PC-3 (cell line): Measurements from ENCODE around the gene CNIH3. TPM values are rescaled to one million over a fixed set of nuclear protein-coding genes. Genes with fewer than 3 reads are reported as not detected.
A peak's percentile ranks its signal among the peaks of the same experiment; 100 is the strongest.

ENCODE experiments used
- ATAC-seq: fragments of 200-7000 bp; cut with Tn5 transposase; 2 replicates; pipeline ENCODE4 v1.9.1; 2020; ENCODE audit warnings: mild to moderate bottlenecking, moderate library complexity
- BruUV-seq: library from RNA; stranded (reverse); fragments of 400-500 nt; replicated peaks from 2 replicates; lab custom pipeline; 2021; lab: Mats Ljungman, UMichigan
- CTCF ChIA-PET: fragments of 300-600 bp; sonication (Branson Sonifier 250); formaldehyde crosslinking; loops from one replicate; lab custom pipeline; 2022; ENCODE audit warnings: antibody characterized with exemption; lab: Charles Lee
- POLR2A ChIA-PET: fragments of 300-600 bp; sonication (Branson Sonifier 250); formaldehyde crosslinking; loops from one replicate; lab custom pipeline; 2022; ENCODE audit warnings: antibody characterized with exemption; ENCODE audit not compliant: unreplicated experiment; lab: Charles Lee
- DNase-seq: peaks from one replicate; pipeline ENCODE4 v3.0.0-alpha.2; 2015
- H2AFZ ChIP-seq: fragments of 300-600 bp; sonication (generic); 2 replicates; pipeline ENCODE4 v1.6.0; 2016; ENCODE audit warnings: antibody characterized with exemption, low read length
- H3F3A ChIP-seq: fragments of 300-600 bp; sonication (generic); one replicate; pipeline ENCODE4 v1.6.0; 2017; ENCODE audit warnings: antibody characterized with exemption, low read length, control low read depth, mild to moderate bottlenecking; ENCODE audit not compliant: unreplicated experiment
- H3K27ac ChIP-seq: fragments of 300-600 bp; sonication (generic); 2 replicates; pipeline ENCODE4 v1.5.1; 2016; ENCODE audit warnings: mild to moderate bottlenecking, low read length
- H3K27me3 ChIP-seq: fragments of 300-600 bp; sonication (generic); 2 replicates; pipeline ENCODE4 v1.6.1; 2016; ENCODE audit warnings: low read length, mixed read lengths
- H3K36me3 ChIP-seq: fragments of 300-600 bp; sonication (generic); 2 replicates; pipeline ENCODE4 v1.6.1; 2016; ENCODE audit warnings: low read depth, mixed run types, low read length, mixed read lengths
- H3K4me1 ChIP-seq: fragments of 300-600 bp; sonication (generic); 2 replicates; pipeline ENCODE4 v1.5.1; 2016; ENCODE audit warnings: low read length; ENCODE audit not compliant: insufficient read depth
- H3K4me2 ChIP-seq: fragments of 300-600 bp; sonication (generic); 2 replicates; pipeline ENCODE4 v1.6.0; 2016; ENCODE audit warnings: low read length
- H3K4me3 ChIP-seq: fragments of 300-600 bp; sonication (generic); 2 replicates; pipeline ENCODE4 v1.5.1; 2016; ENCODE audit warnings: mild to moderate bottlenecking, low read length, mixed read lengths
- H3K79me2 ChIP-seq: fragments of 300-600 bp; sonication (generic); 2 replicates; pipeline ENCODE4 v1.6.1; 2017; ENCODE audit warnings: low read length, mixed read lengths
- H3K9ac ChIP-seq: fragments of 300-600 bp; sonication (generic); 2 replicates; pipeline ENCODE4 v1.6.0; 2016; ENCODE audit warnings: mild to moderate bottlenecking, low read length
- H3K9me2 ChIP-seq: fragments of 300-600 bp; sonication (generic); replicated peaks from 2 replicates; pipeline ENCODE4 v1.6.1; 2016; ENCODE audit warnings: mixed run types, low read length, mixed read lengths
- H3K9me3 ChIP-seq: fragments of 300-600 bp; sonication (generic); 2 replicates; pipeline ENCODE4 v1.6.1; 2016; ENCODE audit warnings: low read length, mixed read lengths
- H4K20me1 ChIP-seq: fragments of 300-600 bp; sonication (generic); 2 replicates; pipeline ENCODE4 v1.6.1; 2016; ENCODE audit warnings: low read length, mixed read lengths
- EZH2 ChIP-seq: fragments of 300-600 bp; sonication (generic); IDR thresholded peaks from one replicate; pipeline ENCODE4 v1.6.1; 2017; ENCODE audit warnings: antibody characterized with exemption, mild to moderate bottlenecking, low read length; ENCODE audit not compliant: unreplicated experiment
- EZH2phosphoT487 ChIP-seq: fragments of 300-600 bp; sonication (generic); IDR thresholded peaks from 2 replicates; pipeline ENCODE4 v1.6.1; 2018; ENCODE audit warnings: mild to moderate bottlenecking, antibody characterized with exemption, low read length, borderline replicate concordance
- intact Hi-C: fragments of 100-400 bp; cut with micrococcal nuclease; formaldehyde crosslinking; loops from 2 replicates; pipeline ENCODE4 v1.9.0; 2023
- total RNA-seq: library from RNA; depleted of rRNA; stranded (reverse); fragments of >200 nt; gene quantifications from 2 replicates; pipeline ENCODE4 v1.2.3, GENCODE V29; 2014
- TF ChIP-seq, protein P1 (sequence below): fragments of 300-600 bp; sonication (generic); conservative IDR thresholded peaks from 2 replicates; pipeline ENCODE4 v1.5.1; 2017; ENCODE audit warnings: antibody characterized with exemption, low read depth, mild to moderate bottlenecking, low read length

CNIH3 gene
- total RNA-seq, 1 experiment from 2014 or later: 7.4 TPM

DNA sequence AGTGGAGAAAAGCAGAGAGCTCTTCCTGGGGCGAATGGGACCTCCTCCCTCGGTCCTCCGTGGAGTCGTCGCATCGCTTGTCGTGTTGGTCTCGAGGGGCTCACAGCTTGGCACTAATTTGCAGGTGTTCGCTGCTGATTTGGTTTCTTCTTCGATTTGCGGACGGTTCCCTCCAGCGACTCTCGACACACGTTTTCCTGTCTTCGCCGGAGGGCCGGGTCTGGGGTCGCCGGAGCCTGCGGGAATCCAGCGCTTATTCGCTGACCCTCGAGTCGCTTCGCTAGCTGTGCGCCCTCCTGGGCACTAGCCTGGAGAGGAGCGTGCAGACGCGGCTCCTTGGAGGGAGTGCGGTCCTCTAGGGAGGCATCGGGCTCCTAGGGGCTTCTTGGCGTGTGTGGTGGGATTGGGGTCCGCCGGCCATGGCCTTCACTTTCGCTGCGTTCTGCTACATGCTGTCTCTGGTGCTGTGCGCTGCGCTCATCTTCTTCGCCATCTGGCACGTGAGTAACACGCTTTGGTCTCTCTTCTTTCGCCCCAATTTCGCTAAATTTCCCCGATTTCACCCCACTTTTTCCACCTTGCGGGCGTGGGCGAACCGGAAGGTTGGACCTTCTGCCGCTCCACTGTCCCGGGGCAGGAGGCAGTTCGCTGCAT lies 766 bp downstream of the CNIH3 start:
- Histone ChIP-seq H3K36me3 (no peaks in the 10 kb centered on the region), H2AFZ (peak overlapping the region; percentile 92), H3K4me1 (peaks cover 16% of the 10 kb centered on the region; the same call in 1 of the 2 replicates), H3K79me2 (peaks cover 6% of the 10 kb centered on the region; the same call in 1 of the 2 replicates), H3K27ac (no peak overlapping the region), H4K20me1 (no peaks in the 10 kb centered on the region), H3K27me3 (no peaks in the 10 kb centered on the region), H3K9me3 (no peaks in the 10 kb centered on the region), H3K4me2 (peak overlapping the region; percentile 98), H3F3A (no peaks in the 10 kb centered on the region), H3K4me3 (peak overlapping the region; percentile 80), H3K9me2 (no peaks in the 10 kb centered on the region), H3K9ac (peak overlapping the region; percentile 57)
- TF ChIP-seq, protein P1, sequence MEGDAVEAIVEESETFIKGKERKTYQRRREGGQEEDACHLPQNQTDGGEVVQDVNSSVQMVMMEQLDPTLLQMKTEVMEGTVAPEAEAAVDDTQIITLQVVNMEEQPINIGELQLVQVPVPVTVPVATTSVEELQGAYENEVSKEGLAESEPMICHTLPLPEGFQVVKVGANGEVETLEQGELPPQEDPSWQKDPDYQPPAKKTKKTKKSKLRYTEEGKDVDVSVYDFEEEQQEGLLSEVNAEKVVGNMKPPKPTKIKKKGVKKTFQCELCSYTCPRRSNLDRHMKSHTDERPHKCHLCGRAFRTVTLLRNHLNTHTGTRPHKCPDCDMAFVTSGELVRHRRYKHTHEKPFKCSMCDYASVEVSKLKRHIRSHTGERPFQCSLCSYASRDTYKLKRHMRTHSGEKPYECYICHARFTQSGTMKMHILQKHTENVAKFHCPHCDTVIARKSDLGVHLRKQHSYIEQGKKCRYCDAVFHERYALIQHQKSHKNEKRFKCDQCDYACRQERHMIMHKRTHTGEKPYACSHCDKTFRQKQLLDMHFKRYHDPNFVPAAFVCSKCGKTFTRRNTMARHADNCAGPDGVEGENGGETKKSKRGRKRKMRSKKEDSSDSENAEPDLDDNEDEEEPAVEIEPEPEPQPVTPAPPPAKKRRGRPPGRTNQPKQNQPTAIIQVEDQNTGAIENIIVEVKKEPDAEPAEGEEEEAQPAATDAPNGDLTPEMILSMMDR: no peak
- TF ChIP-seq EZH2: no peak
- no peak for TF ChIP-seq EZH2phosphoT487
- DNase-seq: no peak
- BruUV-seq: no TSS peak
- ChIA-PET POLR2A (interaction anchor here (0.6 to 0.8 kb wide), 2 partner anchors 26 to 160 kb away, joined by 3 to 4 read pairs; no protein-coding TSS in a partner anchor), CTCF (interaction anchor here (0.6 to 1.1 kb wide), 2 partner anchors 19 to 51 kb away, joined by 3 read pairs; no protein-coding TSS in a partner anchor)
- ATAC-seq: no peak
- intact Hi-C loops: loop anchor here (1.0 to 5.0 kb wide), 2 partner anchors 20 to 50 kb away; no protein-coding TSS in a partner anchor

DNA sequence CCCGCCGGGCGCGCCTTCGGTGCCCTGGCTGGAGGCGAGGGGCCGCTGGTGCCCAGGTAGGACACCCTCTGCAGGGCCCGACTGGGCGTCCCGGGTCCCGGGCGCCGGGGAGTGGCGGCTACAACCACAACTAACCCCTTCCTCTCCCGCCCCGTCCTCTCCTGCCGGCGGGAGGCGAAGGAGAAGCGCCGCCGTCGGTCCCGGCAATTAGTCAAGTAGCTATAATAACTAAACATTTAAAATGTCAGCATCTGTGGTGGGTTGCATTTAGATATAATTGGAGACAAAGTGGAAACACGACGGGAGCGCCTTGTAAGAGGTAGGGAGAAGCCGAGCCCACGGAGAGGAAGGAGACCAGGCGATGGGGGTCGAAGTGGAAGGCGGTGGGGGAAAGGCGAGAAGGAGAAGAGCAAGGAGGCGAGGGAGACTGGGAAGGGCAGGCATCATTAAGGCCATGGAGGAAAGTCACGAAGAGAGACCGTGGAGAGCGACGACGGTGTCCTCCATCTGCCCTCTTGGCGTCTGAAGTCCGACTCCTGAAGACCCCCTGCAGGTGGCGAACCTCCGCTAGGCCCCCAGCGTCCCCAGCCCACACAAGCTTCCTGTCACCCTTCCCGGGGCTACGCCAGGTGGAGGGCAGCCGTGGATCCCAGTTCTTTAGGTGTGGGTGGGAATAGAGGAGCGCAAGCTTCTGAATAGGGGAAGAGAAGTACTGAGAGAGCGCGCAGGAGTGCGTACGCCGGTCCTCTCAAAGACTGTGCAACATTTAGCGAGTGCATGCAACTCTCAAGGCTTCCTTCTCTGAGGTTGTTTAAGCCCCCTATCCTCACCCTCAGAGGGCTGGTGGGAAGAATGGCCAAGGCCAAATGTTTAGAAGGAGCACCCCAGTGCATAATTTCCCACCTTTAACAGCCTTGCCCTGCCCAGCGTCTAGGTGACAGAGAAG lies 1.6 kb downstream of the CNIH3 start:
- Histone ChIP-seq H3K4me2 (peak overlapping the region; percentile 98), H3K4me3 (peak overlapping the region; percentile 80), H3K9ac (no peak overlapping the region), H3K9me3 (no peaks in the 10 kb centered on the region), H3K27me3 (no peaks in the 10 kb centered on the region), H3K9me2 (no peaks in the 10 kb centered on the region), H3K36me3 (no peaks in the 10 kb centered on the region), H3K27ac (no peak overlapping the region), H3K4me1 (peaks cover 22% of the 10 kb centered on the region), H3F3A (no peaks in the 10 kb centered on the region), H3K79me2 (peaks cover 6% of the 10 kb centered on the region; the same call in 1 of the 2 replicates), H4K20me1 (no peaks in the 10 kb centered on the region), H2AFZ (no peak overlapping the region)
- ATAC-seq (no peak), DNase-seq (no peak)
- POLR2A ChIA-PET: interaction anchor here (0.6 kb wide), 1 partner anchor 15 kb away, joined by 5 read pairs; no protein-coding TSS in a partner anchor
- intact Hi-C loops: loop anchor here (5.0 kb wide), 1 partner anchor 50 kb away; no protein-coding TSS in a partner anchor
- CTCF ChIA-PET: no interaction called here
- TF ChIP-seq, protein P1: no peak
- no peak for TF ChIP-seq EZH2
- TF ChIP-seq EZH2phosphoT487: no peak
- BruUV-seq: no TSS peak
